GM19025 (cell line): ENCODE data around the gene MANEAL.

Experiments
- ATAC-seq: cut with Tn5 transposase; IDR thresholded peaks from one replicate; pipeline ENCODE4 v1.9.1; 2021; ENCODE audit warnings: mild to moderate bottlenecking, low read depth, moderate library complexity; ENCODE audit not compliant: unreplicated experiment

MANEAL gene

GRCh38 chr1:37822906-37823815 lies 29.5 kb downstream of the MANEAL start:
- no peak for ATAC-seq

GRCh38 chr1:37824001-37824400 lies 30.4 kb downstream of the MANEAL start:
- ATAC-seq = no peak

GRCh38 chr1:37825506-37825905 lies 31.9 kb downstream of the MANEAL start:
- no peak for ATAC-seq

GRCh38 chr1:37828410-37829074 lies 34.9 kb downstream of the MANEAL start:
- no peak for ATAC-seq

GRCh38 chr1:37831109-37831508 lies 37.5 kb downstream of the MANEAL start:
- no peak for ATAC-seq

GRCh38 chr1:37831809-37832208 lies 38.2 kb downstream of the MANEAL start:
- ATAC-seq = no peak

GRCh38 chr1:37836788-37837187 lies 43.1 kb downstream of the MANEAL start:
- ATAC-seq = no peak

- no peak for ATAC-seq
Measured at GRCh38 chr1:37839676-37840075, 46.0 kb downstream of the MANEAL start.

- ATAC-seq = no peak
Measured at GRCh38 chr1:37840711-37841110, 47.1 kb downstream of the MANEAL start.

- no peak for ATAC-seq
Measured at GRCh38 chr1:37841652-37842051, 48.0 kb downstream of the MANEAL start.

GRCh38 chr1:37844536-37844935 lies 50.9 kb downstream of the MANEAL start:
- ATAC-seq = no peak

GRCh38 chr1:37845049-37845646 lies 51.5 kb downstream of the MANEAL start:
- ATAC-seq = no peak

GRCh38 chr1:37845786-37846185 lies 52.1 kb downstream of the MANEAL start:
- no peak for ATAC-seq

GRCh38 chr1:37846647-37847339 lies 53.1 kb downstream of the MANEAL start:
- no peak for ATAC-seq

GRCh38 chr1:37849480-37849879 lies 55.8 kb downstream of the MANEAL start:
- ATAC-seq = no peak

- no peak for ATAC-seq
Measured at GRCh38 chr1:37850352-37850955, 56.8 kb downstream of the MANEAL start.
